IMR-90 (cell line): ENCODE data around the gene C12orf56. TPM values are rescaled to one million over a fixed set of nuclear protein-coding genes. Genes with fewer than 3 reads are reported as not detected.
"Not testable (repeated sequence)": the region's sequence is repeated elsewhere in the genome, so short reads cannot be mapped to it uniquely, and the experiment has no call there.

Source experiments
- ATAC-seq: fragments of 200-7000 bp; cut with Tn5 transposase; 2 replicates; pipeline ENCODE4 v1.9.1; 2020; ENCODE audit warnings: low read depth, mild to moderate bottlenecking, moderate library complexity
- BruUV-seq: library from RNA; stranded (reverse); fragments of 400-500 nt; replicated peaks from 2 replicates; lab custom pipeline; 2021; lab: Mats Ljungman, UMichigan
- CTCF ChIA-PET: fragments of 300-600 bp; formaldehyde crosslinking; extraction: SDS; loops from one replicate; lab custom pipeline; 2021; ENCODE audit warnings: antibody characterized with exemption; lab: Yijun Ruan, JAX
- POLR2A ChIA-PET: fragments of 300-600 bp; sonication (Branson Sonifier 250); formaldehyde crosslinking; loops from one replicate; lab custom pipeline; 2022; ENCODE audit warnings: antibody characterized with exemption; ENCODE audit not compliant: unreplicated experiment; lab: Charles Lee
- DNase-seq: peaks from one replicate; pipeline ENCODE4 v3.0.0; 2013
- H2AFZ ChIP-seq: replicated peaks from 2 replicates; pipeline ENCODE3; 2013; ENCODE audit warnings: low read length, mild to moderate bottlenecking; ENCODE audit not compliant: poor library complexity
- H2AK5ac ChIP-seq: 2 replicates; pipeline ENCODE4 v1.6.1; 2013; ENCODE audit warnings: low read depth, low read length, inconsistent platforms
- H2AK9ac ChIP-seq: replicated peaks from 2 replicates; pipeline ENCODE3; 2013; ENCODE audit warnings: mild to moderate bottlenecking, low read depth, low read length, moderate library complexity; ENCODE audit not compliant: poor library complexity
- H2BK120ac ChIP-seq: 2 replicates; pipeline ENCODE4 v1.6.1; 2013; ENCODE audit warnings: low read depth, low read length, inconsistent platforms
- H2BK15ac ChIP-seq: 3 replicates; pipeline ENCODE4 v1.6.1; 2013; ENCODE audit warnings: low read depth, low read length, inconsistent platforms
- H2BK20ac ChIP-seq: 2 replicates; pipeline ENCODE4 v1.6.1; 2013; ENCODE audit warnings: low read depth, mild to moderate bottlenecking, inconsistent platforms, low read length, moderate library complexity
- H2BK5ac ChIP-seq: 2 replicates; pipeline ENCODE4 v1.6.1; 2013; ENCODE audit warnings: mild to moderate bottlenecking, low read depth, low read length, inconsistent platforms; ENCODE audit not compliant: poor library complexity, severe bottlenecking
- H3K14ac ChIP-seq: replicated peaks from 2 replicates; pipeline ENCODE4 v1.6.1; 2013; ENCODE audit warnings: low read depth, low read length, inconsistent platforms
- H3K18ac ChIP-seq: 2 replicates; pipeline ENCODE4 v1.6.1; 2013; ENCODE audit warnings: low read depth, low read length, control low read depth
- H3K23ac ChIP-seq: 2 replicates; pipeline ENCODE4 v1.6.1; 2013; ENCODE audit warnings: low read depth, low read length, inconsistent platforms
- H3K27ac ChIP-seq: 2 replicates; pipeline ENCODE4 v1.5.1; 2013; ENCODE audit warnings: mild to moderate bottlenecking, control low read depth, low read length; ENCODE audit not compliant: insufficient read depth
- H3K27me3 ChIP-seq: 2 replicates; pipeline ENCODE4 v1.6.1; 2013; ENCODE audit warnings: low read length; ENCODE audit not compliant: control insufficient read depth, insufficient read depth
- H3K36me3 ChIP-seq: 2 replicates; pipeline ENCODE4 v1.6.1; 2013; ENCODE audit warnings: low read length, mixed read lengths; ENCODE audit not compliant: control insufficient read depth, insufficient read depth
- H3K4ac ChIP-seq: 2 replicates; pipeline ENCODE4 v1.6.1; 2013; ENCODE audit warnings: low read depth, low read length, inconsistent platforms
- H3K4me1 ChIP-seq: 2 replicates; pipeline ENCODE4 v1.6.1; 2013; ENCODE audit warnings: low read length, mixed read lengths; ENCODE audit not compliant: control insufficient read depth, insufficient read depth
- H3K4me2 ChIP-seq: 2 replicates; pipeline ENCODE4 v1.6.1; 2013; ENCODE audit warnings: low read depth, mild to moderate bottlenecking, control low read depth, low read length, moderate library complexity
- H3K4me3 ChIP-seq: 2 replicates; pipeline ENCODE4 v1.5.1; 2013; ENCODE audit warnings: low read depth, mild to moderate bottlenecking, control low read depth, low read length, moderate library complexity; ENCODE audit not compliant: insufficient read depth
- H3K56ac ChIP-seq: 2 replicates; pipeline ENCODE4 v1.6.1; 2013; ENCODE audit warnings: low read length, inconsistent platforms; ENCODE audit not compliant: insufficient read depth; ENCODE audit errors: extremely low read depth
- H3K79me1 ChIP-seq, 2 experiments: 2 replicates each; pipeline ENCODE4 v1.6.1; 2013; ENCODE audit warnings: low read length in 2 of 2, inconsistent platforms in 1 of 2, low read depth in 1 of 2
- H3K9ac ChIP-seq: 2 replicates; pipeline ENCODE4 v1.6.1; 2013; ENCODE audit warnings: low read depth, low read length, control low read depth
- H3K9me1 ChIP-seq: 2 replicates; pipeline ENCODE4 v1.6.1; 2013; ENCODE audit warnings: low read length, inconsistent platforms; ENCODE audit not compliant: insufficient read depth
- H3K9me3 ChIP-seq: 2 replicates; pipeline ENCODE4 v1.6.1; 2013; ENCODE audit warnings: low read length; ENCODE audit not compliant: control insufficient read depth, insufficient read depth
- H4K20me1 ChIP-seq: 2 replicates; pipeline ENCODE4 v1.6.1; 2013; ENCODE audit warnings: low read length, inconsistent platforms; ENCODE audit not compliant: insufficient read depth
- H4K5ac ChIP-seq: 2 replicates; pipeline ENCODE4 v1.6.1; 2013; ENCODE audit warnings: mild to moderate bottlenecking, low read depth, low read length, control low read depth
- H4K8ac ChIP-seq, 2 experiments: 2 replicates each; pipeline ENCODE4 v1.6.1; 2013; ENCODE audit warnings: low read depth in 2 of 2, low read length in 2 of 2, control low read depth in 1 of 2, inconsistent platforms in 1 of 2
- H4K91ac ChIP-seq: 2 replicates; pipeline ENCODE4 v1.6.1; 2013; ENCODE audit warnings: low read depth, low read length, inconsistent platforms; ENCODE audit not compliant: insufficient read depth
- WGBS, 2 experiments: methylation state at CpG; one replicate each; pipeline versions ENCODE4 v1.1.5 to v1.1.7; 2013; ENCODE audit warnings: missing lambda C conversion rate in 2 of 2; ENCODE audit not compliant: insufficient read length in 1 of 2; ENCODE audit errors: extremely low coverage in 2 of 2; 5-methylcytosine and 5-hydroxymethylcytosine counted together
- dilution Hi-C: fragments of 300-500 bp; cut with HindIII; formaldehyde crosslinking; loops from one replicate; pipeline ENCODE4 v1.14.3; 2018; ENCODE audit warnings: low sequenced_read_pairs; ENCODE audit not compliant: unreplicated experiment
- in situ Hi-C: fragments of 300-500 bp; cut with MboI; formaldehyde crosslinking; loops from 3 replicates; pipeline ENCODE4 v1.14.3; 2019; ENCODE audit warnings: low sequenced_read_pairs, inconsistent platforms, mixed read lengths
- intact Hi-C: fragments of 100-400 bp; cut with micrococcal nuclease; formaldehyde crosslinking; loops from 2 replicates; pipeline ENCODE4 v1.10.0; 2022
- polyA plus RNA-seq, 3 experiments: library from polyadenylated mRNA; depleted of rRNA; stranded (reverse); fragments of >200 nt; gene quantifications; 2 replicates each; pipeline ENCODE4 v1.2.3, GENCODE V29; 2012; ENCODE audit warnings: low replicate concordance in 1 of 3
- total RNA-seq: library from RNA; depleted of rRNA; stranded (reverse); fragments of >200 nt; gene quantifications from 2 replicates; pipeline ENCODE4 v1.2.3, GENCODE V29; 2012

The C12orf56 gene
- total and polyA plus RNA-seq, 2 of the 4 experiments (the other 2 are of a cell fraction) = 0.09 TPM; not detected in 1

DNA sequence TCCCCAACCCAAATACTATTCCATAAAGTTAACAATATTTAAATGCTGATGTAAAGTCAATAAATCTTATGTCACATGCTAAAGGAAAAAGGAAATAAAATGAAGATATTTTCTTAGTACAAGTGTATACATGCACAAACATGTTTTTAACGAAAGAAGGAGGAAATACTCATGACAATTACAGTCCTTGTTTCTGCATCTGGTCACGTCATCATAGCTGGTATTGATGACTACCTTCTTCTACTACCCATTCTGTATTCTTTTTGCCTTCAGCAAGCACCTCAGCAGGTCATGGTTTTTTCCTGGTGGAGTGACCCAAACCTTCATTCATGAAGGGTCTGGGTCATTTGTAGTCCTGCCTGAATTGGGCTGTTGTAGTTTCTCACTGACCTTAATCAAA is 50.0 kb downstream of the C12orf56 start:
- dilution Hi-C loops = not testable (repeated sequence)
- in situ Hi-C loops = loop anchor here (25.0 kb wide), 1 partner anchor 928 kb away; no protein-coding TSS in a partner anchor

More for the DNA sequence above, 50.0 kb downstream of the C12orf56 start:
- H3K36me3 ChIP-seq, H3K27me3 ChIP-seq, H3K56ac ChIP-seq, H4K20me1 ChIP-seq, H3K23ac ChIP-seq, H3K4me1 ChIP-seq, H3K9me1 ChIP-seq, H2BK120ac ChIP-seq, H3K4ac ChIP-seq, H2BK20ac ChIP-seq, H3K79me1 ChIP-seq, CTCF ChIA-PET, H4K91ac ChIP-seq, H3K9ac ChIP-seq, BruUV-seq, H2BK15ac ChIP-seq, H4K8ac ChIP-seq, ATAC-seq, H2AK9ac ChIP-seq, H2AK5ac ChIP-seq, DNase-seq, H3K4me2 ChIP-seq, H3K18ac ChIP-seq, H3K27ac ChIP-seq, H3K9me3 ChIP-seq, H4K5ac ChIP-seq, H2AFZ ChIP-seq, H3K14ac ChIP-seq, H3K4me3 ChIP-seq, H2BK5ac ChIP-seq, intact Hi-C loops, POLR2A ChIA-PET: not testable (repeated sequence)
- WGBS, 2 experiments = no CpG with 5 or more reads among the region's 2 CpGs
